Activated CD4-positive, alpha-beta T cell treated with anti-CD3 and anti-CD28 coated beads, Interleukin-2, Interleukin-6, amounts not matched to agents 100 ng/mL and 50 ng/mL, durations not matched to agents 16 hours and 8 hours (primary cell): ENCODE results near the gene IL1RAPL1.
"Not testable (repeated sequence)": the region's sequence is repeated elsewhere in the genome, so short reads cannot be mapped to it uniquely, and the experiment has no call there.

Experiments
- DNase-seq: peaks from one replicate; pipeline ENCODE4 v3.0.0-alpha.2; 2020

IL1RAPL1 gene

DNA sequence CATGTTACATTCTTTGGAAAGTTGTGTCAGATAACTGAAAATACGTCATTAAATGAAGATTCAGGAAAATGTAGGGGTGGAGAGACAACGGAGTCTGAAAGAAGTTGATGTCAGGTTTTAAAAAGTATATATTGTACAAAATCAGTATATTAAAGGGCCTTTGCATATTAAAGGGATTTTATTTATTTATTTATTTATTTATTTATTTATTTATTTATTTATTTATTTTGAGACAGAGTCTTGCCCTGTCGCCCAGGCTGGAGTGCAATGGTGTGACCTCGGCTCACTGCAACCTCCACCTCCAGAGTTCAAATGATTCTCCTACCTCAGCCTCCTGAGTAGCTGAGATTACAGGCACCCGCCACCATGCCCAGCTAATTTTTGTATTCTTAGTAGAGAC, 213.4 kb downstream of the IL1RAPL1 start:
- DNase-seq = not testable (repeated sequence)

DNA sequence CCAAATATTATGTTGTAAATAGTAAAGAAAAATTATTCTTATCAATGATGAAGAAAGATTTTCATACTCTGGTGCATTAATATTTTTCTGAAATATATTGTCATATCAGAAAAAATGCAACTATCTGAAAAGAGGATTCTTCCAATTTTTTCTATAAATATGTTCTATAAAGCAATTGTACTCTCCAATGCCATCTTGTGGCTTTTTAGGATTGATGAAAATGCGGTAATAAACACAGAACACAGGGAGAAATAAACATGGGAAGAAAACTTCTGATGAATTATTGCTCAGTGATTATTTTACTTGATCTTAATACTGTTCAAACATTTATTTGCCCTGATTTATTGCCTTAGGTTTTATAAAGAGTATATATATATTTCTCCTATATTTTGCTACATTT, 215.4 kb downstream of the IL1RAPL1 start:
- DNase-seq = no peak

DNA sequence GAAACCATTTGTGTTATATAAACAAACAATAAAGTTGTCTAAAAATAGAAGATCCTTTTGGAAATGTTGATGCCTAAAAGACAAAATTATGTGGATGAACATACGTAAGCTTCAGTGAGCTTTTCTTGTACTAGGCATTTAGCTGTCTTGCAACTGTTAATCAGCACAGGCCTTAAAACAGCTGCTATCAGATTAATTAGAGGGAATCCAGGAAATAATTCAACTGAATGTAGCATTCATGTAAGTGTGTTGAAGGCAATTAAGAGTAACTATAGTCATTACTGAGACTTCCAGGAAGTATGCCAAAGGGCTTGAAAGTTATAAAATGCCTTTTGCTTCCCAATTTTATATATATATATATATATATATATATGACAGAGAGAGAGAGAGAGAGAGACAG, 248.7 kb downstream of the IL1RAPL1 start:
- no peak for DNase-seq

DNA sequence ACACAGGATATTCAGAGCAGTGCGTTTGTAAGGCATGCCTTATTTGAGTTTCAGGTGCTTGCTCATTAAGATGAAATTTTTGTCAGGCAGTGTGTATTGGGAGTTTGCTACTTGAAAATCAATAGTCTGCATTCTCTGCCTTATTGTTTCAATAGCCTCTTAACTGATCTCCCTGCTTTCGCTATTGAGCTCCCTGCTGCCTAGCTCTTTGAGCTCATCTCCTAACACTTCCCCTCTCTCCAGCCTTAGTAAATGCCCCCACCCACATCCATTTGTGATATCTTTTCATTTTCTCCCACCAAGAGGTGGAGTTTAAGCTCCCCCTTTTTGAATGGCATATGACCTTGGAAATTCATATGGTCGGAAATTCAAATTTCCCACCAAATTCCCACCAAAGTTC, 256.6 kb downstream of the IL1RAPL1 start:
- no peak for DNase-seq

DNA sequence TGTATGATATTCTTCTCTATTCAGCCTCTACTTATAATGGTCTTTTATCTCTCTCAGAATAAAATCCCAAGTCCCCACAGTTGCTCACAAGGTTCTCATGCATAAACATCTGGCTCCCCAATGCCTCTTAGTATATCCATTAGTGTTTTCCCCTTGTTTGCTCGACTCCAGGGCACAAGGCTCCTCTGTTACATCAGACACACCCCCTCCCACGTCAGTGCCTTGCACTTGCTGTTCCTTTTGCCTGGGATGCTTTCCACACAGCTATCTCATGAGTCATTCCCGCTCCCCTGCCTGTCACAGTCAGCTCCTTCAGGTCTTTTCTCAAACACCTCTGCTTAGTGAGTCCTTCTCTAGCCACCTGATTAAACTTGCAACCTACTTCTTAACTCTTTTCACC, 260.2 kb downstream of the IL1RAPL1 start:
- DNase-seq = no peak

DNA sequence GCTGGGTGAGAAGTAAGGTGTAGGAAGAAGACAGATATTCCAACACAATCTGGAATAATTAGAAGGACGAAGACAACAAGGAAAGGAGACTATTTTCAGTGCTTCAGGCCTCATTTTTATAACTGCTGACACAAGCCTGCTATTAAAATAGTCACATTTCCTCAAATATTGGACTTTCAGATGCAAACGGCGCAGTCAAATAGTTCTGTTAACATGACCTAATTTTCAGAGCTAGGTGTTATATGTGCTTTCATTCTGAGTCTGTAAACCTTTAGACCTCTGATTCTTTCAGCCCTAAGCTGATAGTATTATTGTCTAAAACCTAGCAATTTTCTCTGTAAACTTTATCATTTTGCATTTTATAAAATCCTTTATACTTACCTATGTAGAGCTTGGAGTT, 261.5 kb downstream of the IL1RAPL1 start:
- DNase-seq = no peak

DNA sequence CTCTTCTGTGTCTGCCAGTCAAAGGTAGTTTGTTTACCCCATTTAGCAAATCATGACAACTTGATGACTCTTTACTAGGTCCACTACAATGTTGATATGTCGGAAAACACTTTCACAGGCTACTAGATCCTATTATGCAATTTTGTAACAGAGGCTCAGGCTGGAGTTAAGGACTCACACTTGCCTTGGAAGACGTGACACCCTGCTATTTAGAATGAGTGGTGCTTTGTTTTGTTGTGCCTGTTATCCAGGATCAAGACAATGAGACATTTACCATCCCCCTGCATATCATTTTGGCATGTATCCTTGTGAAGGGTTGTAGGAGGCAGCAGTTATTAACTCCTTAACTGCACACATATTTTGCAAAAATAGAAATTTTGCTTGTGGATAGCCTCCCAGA, 263.7 kb downstream of the IL1RAPL1 start:
- no peak for DNase-seq

DNA sequence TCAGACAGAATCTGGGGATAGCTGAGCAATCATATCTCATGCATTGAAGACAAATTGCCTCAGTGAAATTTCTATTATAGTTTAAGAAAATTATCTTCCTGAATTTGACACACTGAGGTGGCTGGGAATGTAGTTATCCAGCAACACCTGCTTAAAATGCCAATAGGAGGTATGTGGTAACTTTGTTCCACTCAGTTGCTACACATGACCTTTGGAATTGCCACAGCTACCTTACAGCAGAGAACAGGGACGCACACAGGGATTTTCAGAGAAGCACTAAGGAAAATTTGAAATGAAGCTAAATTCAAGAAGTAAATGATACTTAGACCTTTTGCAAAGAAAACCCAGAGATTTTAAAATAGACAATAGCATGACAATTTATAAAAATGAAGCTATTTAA, 264.6 kb downstream of the IL1RAPL1 start:
- no peak for DNase-seq

DNA sequence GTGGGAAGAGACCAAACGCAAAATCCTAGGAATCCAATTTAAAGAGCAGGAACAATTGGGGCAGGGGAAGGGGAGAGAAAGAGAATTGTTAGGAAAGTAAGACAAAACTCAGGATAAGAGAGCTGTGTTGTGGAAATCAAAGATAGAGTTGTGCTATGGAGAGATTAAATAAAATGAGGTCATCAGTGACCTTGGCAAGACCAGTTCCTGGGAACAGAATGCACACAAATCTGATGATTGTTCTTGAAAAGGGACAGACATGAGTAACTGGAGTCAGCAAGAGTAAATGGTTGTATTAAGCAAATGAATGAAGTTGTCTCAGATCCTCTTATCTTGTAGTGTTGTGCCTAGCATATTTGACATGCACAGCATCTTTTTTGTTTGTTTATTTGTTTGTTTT, 267.4 kb downstream of the IL1RAPL1 start:
- DNase-seq = no peak

DNA sequence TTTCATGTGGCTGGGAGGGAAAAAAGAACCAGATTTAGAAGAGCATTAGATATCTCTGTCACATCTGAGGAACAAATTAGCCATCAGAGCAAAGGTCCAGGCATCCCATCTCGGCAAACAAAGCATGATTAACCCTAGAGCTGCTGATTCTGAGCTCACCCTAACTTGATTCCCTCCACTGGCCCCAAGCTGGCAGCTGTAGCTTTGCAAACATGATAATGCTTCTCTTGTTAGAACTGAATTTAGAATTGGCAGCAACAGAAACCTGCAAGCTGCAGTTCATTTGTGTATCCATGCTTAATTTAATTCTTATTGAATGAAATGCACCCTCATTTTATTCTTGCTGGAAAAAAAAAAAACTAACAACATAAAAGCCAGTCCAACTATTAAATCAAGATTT, 289.2 kb downstream of the IL1RAPL1 start:
- no peak for DNase-seq

DNA sequence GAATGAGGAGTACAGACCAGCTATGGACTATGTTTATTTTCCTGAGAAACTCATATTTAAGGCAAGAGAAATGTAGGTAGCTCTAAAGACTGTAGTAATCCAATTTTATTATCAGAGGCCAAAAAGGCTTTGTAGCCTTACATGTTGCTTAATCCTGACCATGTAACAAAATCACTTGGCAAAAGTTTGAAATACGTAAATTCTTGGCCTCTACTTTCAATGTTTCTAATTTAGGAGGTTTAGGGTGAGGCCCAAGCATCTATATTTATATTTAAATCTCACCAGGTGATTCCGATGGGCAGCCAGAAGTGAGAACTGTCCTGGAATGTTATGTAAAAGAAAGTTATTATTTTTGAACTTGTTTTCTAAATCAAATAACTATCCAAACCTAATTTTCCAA, 289.7 kb downstream of the IL1RAPL1 start:
- DNase-seq = no peak

DNA sequence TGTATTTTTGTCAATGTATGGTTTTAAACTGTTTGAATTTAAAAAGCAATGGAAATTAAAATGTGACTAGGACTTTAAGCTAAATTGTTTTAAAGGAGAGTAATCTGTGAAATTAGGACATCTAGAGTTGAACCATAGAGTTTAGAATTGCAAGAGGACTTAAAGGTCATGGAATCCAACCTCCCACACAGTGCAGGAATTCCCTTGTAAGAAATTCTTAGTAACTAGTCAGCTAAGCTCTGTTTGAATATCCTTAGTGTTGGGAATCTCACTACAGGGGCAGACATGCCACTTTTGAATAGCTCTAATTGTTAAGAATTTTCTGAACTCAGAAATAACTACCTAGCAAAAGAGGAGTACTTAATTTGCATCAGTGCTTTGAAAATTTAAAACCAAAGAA, 292.9 kb downstream of the IL1RAPL1 start:
- no peak for DNase-seq

DNA sequence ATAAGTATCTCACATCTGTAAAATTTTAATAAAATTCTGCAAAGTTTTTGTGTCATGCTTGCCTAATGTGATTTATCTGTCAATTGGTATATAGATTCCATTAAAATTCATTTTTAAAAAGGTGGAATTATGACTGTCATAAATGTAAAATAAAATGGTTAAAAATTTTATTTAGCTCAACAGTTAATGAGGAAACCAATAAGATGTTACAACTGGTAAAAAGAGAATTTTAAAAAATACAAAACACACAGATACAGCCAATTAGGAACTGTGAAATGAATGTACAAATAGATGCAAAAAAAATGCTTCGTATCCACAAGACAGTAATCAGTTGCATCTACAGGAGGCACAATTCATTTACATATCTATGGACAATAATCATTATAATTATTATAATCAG, 297.6 kb downstream of the IL1RAPL1 start:
- no peak for DNase-seq

DNA sequence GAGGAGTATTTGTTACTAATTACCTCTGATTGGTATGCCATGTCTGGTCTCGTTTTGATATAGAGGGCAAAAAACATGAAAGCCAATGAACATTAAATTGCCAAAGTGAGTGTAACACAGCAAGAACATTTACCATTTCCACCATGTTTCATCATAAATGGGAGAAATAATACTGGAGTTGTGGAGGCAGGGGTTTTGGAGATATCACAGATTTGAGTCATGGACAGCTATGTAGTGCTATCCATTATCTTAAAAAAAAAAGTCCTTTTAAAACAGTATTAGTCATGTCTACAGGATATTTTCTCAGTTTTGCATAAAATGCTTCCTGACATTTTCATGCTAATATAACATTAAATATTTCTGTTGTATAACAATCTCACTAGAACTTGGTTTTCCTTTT, 301.2 kb downstream of the IL1RAPL1 start:
- no peak for DNase-seq

DNA sequence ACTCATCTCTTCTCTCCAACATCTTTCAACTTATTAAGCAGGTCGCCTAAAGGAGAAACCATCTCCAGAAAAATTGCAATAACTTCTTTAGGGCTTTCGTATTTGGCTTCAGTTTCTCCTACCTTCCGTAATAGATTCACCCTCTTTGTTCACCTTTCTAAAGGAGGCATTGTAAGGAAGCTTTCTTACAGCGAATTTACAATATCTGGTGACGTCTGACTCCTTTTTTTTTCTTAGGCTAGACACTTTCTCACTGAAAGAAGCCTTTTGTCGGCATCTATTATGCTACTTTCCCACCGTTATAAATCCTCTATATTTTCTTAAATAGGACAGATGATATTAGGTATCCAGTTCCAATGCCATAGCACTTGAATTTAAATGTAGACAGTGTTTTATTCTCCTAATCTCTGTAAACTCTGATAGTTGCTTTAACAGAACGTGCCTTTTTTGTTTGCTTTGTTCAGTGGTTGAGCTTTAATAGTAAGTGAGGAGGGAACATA, 302.4 kb downstream of the IL1RAPL1 start:
- DNase-seq = no peak

DNA sequence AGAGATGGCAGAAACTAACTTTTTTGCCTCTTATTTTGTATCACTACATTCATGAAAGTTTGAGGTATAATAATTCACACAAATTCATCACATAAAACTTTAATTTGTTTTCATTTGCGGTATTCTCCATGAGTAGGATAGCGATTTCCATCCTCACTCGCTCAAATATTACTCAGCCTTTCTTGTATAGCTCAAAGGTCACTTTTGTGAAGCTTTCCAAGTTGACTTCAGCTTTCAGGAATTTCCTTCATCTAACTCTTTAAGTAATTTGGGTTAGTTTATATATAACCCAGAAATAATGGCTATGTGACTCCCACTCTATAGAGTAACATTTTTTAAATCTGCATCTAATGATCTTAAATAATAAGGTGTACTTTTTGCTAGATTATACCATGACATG, 314.4 kb downstream of the IL1RAPL1 start:
- no peak for DNase-seq

DNA sequence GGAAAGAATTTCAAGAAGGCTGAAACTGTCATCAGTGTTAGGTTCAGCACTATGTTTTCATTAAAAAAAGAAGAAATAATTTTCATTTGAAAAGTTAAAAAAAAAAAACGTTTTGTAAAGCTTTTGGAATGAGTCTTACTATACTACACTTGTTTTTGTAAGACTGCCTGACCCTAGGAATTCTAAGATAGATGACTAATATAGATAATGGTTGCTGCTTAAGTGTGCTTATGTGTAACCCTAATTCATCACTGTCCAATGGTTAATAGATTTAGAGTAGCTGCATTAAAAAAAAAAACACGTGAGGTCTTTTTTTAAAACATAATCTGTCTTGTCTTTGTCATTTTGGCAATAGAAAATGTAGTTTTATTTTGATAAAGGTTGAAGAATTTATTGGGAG, 323.2 kb downstream of the IL1RAPL1 start:
- DNase-seq = no peak

DNA sequence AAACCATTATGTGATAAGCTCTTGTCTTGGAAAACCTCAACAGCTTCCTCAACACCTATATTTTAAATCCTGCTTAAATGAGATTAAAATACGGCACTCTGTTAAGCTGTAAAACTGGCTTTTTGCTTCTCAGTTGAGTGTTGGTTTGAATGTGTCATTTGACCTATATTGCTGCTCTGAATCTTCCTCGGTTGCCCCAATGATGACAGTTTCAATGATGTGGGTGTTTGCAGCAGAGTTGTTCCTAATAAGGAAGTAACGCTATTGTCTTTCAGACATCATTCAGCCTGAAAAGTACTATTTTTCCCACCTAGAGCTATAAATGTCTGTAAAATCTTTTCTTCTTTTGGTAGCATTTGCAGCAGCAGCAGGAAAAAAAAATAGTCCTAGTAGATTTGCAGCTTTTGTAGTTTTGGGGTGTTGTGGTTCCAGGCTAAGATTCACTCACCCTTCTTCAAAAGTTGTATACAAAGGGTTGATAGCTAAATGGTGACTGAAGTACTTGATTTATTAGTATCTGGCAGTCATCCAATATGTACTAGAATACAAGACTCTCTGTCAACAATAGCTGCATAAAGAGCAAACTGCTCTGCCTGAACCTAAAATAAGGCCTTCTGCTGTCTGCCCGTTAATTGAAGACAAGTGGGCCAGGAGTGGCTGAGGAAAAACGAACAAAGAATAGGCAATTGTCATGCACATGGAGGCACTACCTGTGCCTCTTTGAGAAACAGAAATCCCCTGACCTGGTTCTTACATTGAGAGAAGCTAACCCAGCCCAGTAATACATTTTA, 333.1 kb downstream of the IL1RAPL1 start:
- no peak for DNase-seq

DNA sequence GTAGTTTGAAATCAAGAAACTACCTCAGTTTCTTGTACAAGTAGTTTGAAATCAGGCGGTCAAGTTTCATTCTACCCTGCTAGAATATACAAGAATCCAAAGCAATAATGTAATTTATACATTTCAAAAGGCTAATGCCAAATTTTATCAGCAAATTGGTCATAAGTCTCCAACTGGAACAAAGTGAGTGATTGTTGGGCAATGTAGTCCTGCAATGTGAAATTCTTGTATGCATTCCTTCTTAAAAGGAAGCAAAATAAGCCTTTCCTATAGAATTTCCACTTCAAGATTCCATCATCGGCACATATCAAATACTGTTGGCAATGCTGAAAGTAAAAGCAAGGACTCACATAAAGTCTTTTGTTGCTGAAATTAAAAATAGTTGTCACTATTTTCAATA, 334.9 kb downstream of the IL1RAPL1 start:
- no peak for DNase-seq

DNA sequence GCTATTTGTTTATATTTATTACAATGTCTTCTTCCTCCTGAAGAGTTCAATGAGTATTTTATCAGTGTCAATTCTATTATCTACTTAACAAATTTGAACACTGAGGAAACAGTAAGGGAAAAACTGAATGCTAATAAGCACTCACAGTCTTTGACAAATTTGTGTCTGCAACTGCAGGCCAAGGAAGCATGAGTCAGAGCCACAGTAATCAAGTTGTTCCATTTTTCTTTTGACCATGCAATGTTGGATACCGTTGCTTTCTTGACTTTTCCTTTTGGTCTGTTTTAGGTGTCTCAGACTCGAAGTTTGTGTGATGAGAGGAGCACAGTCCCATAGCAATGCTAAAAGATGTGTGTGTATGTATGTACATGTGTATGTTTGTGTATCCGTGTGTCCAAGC, 359.6 kb downstream of the IL1RAPL1 start:
- DNase-seq = no peak

DNA sequence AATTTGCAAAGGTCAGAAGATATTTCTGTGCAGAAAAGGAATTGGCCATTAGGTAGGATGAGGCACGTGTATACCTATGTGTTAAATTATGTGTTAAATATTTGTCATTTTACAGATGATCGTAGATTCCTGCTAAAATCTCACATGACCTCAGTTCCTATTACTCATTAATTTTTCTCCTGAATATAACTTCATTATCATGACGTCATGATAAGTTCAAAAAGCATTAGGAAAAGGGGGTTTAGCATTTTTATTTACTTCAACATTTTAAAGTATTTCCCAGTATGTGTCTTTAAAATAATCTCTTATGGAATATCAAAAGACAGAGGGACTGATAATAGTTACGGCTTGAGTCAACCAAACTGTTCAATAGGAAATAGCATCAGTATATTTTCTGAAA, 372.8 kb downstream of the IL1RAPL1 start:
- no peak for DNase-seq

DNA sequence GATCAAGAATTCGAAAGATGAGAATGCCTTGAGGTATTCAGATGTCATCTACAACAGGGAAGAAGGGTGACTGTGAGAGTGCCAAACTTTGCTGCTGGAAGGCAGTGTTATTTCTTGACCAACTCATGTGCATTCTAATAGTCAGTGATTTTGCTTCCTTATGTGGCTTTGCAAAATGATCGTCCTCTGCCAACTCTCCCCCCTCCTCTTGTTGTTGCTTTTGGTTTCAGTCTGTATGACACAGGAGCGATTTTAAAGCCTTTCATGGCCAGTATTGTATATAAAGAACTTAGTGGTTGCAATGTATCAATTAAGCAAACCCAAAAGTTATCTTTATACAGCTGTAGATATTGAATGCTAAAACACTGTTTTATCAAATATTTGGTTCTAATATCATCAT, 379.1 kb downstream of the IL1RAPL1 start:
- DNase-seq = no peak

DNA sequence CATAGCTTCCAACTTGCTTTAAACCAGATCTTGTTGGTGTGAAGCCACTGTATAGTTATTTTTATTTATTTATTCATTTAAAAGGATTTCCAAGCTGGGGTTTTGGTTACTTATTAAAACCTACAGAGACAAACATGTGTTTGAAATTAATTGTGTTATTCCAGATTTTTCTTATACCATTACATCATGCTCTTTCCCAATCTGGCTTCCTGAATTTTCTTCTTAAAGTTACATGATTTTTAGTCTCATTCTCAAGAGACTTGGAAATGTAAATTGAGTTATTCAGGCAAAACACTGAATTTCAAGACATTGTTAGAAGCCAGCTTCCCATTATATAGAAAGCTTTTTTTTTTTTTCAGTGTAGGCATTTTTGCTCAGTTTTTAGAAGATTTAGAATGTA, 381.9 kb downstream of the IL1RAPL1 start:
- DNase-seq = no peak

DNA sequence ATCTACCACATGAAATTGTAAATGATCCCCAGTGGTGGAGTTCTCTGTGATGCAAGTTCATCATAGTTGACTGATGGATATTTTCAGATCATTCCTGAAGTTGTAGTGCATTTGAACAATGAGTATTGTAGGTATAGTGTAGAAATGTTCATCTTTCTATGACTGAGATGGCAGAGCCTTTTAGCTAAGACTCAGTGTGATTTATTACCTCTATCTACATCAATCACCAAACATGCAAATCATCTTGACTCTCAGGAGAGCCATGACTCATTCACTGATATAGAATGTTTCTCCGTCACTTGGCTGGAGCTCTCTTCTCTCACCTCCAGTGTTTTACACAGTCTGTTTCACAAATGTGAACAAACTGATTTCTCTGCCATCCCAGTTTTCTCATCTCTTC, 392.6 kb downstream of the IL1RAPL1 start:
- no peak for DNase-seq

DNA sequence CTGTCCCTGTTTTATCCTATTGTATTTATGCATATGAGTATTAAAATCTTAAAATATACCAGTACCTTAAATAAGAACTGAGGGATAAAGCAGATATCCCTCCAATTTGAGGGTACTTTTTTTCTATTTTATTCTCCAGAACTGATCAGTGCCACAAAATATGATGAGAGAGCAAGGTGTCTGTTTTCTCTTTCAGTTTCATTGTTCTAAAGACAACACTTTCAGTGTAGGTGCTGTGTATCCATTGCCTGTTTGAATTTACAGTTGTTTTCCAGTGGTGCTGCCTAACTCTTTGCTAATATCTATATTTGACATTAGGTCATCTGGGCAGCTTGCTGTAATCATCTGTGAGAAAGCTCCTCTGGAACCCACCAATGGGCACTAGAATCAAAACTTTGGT, 394.7 kb downstream of the IL1RAPL1 start:
- no peak for DNase-seq
